HepG2 (cell line): Measurements from ENCODE around the gene CLEC3B. TPM values are rescaled to one million over a fixed set of nuclear protein-coding genes. Genes with fewer than 3 reads are reported as not detected.
A peak's percentile ranks its signal among the peaks of the same experiment; 100 is the strongest.

ENCODE experiments used
- ATAC-seq: fragments of 200-7000 bp; cut with Tn5 transposase; 3 replicates; pipeline ENCODE4 v1.9.1; 2020; ENCODE audit warnings: mild to moderate bottlenecking, moderate library complexity
- BruUV-seq: library from RNA; stranded (reverse); fragments of 400-500 nt; replicated peaks from 2 replicates; lab custom pipeline; 2021; lab: Mats Ljungman, UMichigan
- CTCF ChIA-PET: fragments of 300-600 bp; formaldehyde crosslinking; extraction: SDS; loops from one replicate; lab custom pipeline; 2021; ENCODE audit warnings: low total read pairs, inconsistent platforms, low intra/inter-chr PET ratio; lab: Yijun Ruan, JAX
- POLR2A ChIA-PET: fragments of 350-600 bp; sonication (Branson Sonifier 250); formaldehyde crosslinking; loops from one replicate; lab custom pipeline; 2020; ENCODE audit warnings: antibody characterized with exemption, inconsistent platforms; lab: Yijun Ruan, JAX
- DNase-seq: peaks from one replicate; pipeline ENCODE4 v3.0.0-alpha.2; 2015; ENCODE audit warnings: low spot score
- FAIRE-seq: peaks from 3 replicates; lab custom pipeline; 2011; peaks lifted over from hg19 to GRCh38; lab: Jason Lieb, UNC
- H2AFZ ChIP-seq: one replicate; pipeline ENCODE4 v1.6.1; 2011; ENCODE audit warnings: low read length, inconsistent platforms
- H3K27ac ChIP-seq: fragments of 300-600 bp; 3 replicates; pipeline ENCODE4 v1.8.0; 2011; ENCODE audit warnings: mixed run types, mild to moderate bottlenecking, mixed read lengths, low read length, inconsistent platforms; ENCODE audit not compliant: insufficient read depth; ENCODE audit errors: extremely low read length
- H3K27me3 ChIP-seq, 2 experiments: fragments of 200-600 bp in 1 of 2; 2 replicates in 1 of 2; 3 replicates in 1 of 2; pipeline versions ENCODE4 v1.6.0 to v1.8.0; 2011; ENCODE audit warnings: low read length in 2 of 2, mild to moderate bottlenecking in 2 of 2, moderate library complexity in 2 of 2, inconsistent platforms in 1 of 2; ENCODE audit not compliant: insufficient read depth in 2 of 2, control insufficient read depth in 1 of 2
- H3K36me3 ChIP-seq, 2 experiments: fragments of 200-600 bp in 1 of 2; replicated peaks in 1 of 2; 2 replicates in 1 of 2; 3 replicates in 1 of 2; pipeline versions ENCODE4 v1.5.1 to v1.8.0; 2011; ENCODE audit warnings: low read length in 2 of 2, inconsistent platforms in 1 of 2; ENCODE audit not compliant: insufficient read depth in 2 of 2, control insufficient read depth in 1 of 2
- H3K4me1 ChIP-seq: 2 replicates; pipeline ENCODE4 v1.5.1; 2012; ENCODE audit warnings: low read length, inconsistent platforms; ENCODE audit not compliant: insufficient read depth
- H3K4me2 ChIP-seq: 2 replicates; pipeline ENCODE4 v1.6.0; 2011; ENCODE audit warnings: low read depth, low read length, inconsistent platforms
- H3K4me3 ChIP-seq, 3 experiments: fragments of 200-600 bp in 1 of 3; sonication (generic), shearing (Covaris generic) in 1 of 3; replicated peaks in 1 of 3; 2 replicates each; pipeline ENCODE4 v1.5.1; 2011 to 2016; ENCODE audit warnings: low read length in 3 of 3, inconsistent platforms in 2 of 3, low read depth in 2 of 3, mild to moderate bottlenecking in 2 of 3, control low read depth in 1 of 3, mixed read lengths in 1 of 3; ENCODE audit not compliant: insufficient read depth in 1 of 3
- H3K79me2 ChIP-seq: one replicate; pipeline ENCODE4 v1.6.1; 2011; ENCODE audit warnings: low read length, inconsistent platforms; ENCODE audit not compliant: insufficient read depth
- H3K9ac ChIP-seq: 2 replicates; pipeline ENCODE4 v1.6.0; 2011; ENCODE audit warnings: mild to moderate bottlenecking, low read depth, low read length, inconsistent platforms; ENCODE audit not compliant: insufficient read depth
- H3K9me3 ChIP-seq: 2 replicates; pipeline ENCODE4 v1.5.1; 2012; ENCODE audit warnings: mild to moderate bottlenecking, low read length
- H4K20me1 ChIP-seq: 2 replicates; pipeline ENCODE4 v1.6.0; 2011; ENCODE audit warnings: inconsistent platforms, mild to moderate bottlenecking, low read length, moderate library complexity; ENCODE audit not compliant: insufficient read depth
- ATF1 ChIP-seq: IDR thresholded peaks from 2 replicates; pipeline ENCODE4 v1.6.1; 2016; ENCODE audit warnings: mild to moderate bottlenecking, control low read depth
- ETV5 ChIP-seq: IDR thresholded peaks from 2 replicates; pipeline ENCODE4 v1.6.1; 2018; ENCODE audit warnings: missing biosample characterization, missing genetic modification reagents, inconsistent platforms, borderline replicate concordance
- HDAC1 ChIP-seq: sonication (generic); formaldehyde crosslinking; IDR thresholded peaks from 2 replicates; pipeline ENCODE4 v1.5.1; 2020; ENCODE audit warnings: mild to moderate bottlenecking, missing genetic modification reagents
- HHEX ChIP-seq: IDR thresholded peaks from 2 replicates; pipeline ENCODE4 v1.6.1; 2016; ENCODE audit warnings: control low read depth
- HMGXB3 ChIP-seq: sonication (generic); formaldehyde crosslinking; IDR thresholded peaks from 2 replicates; pipeline ENCODE4 v1.4.0; 2020; ENCODE audit warnings: missing genetic modification reagents, borderline replicate concordance
- HNF4A ChIP-seq: sonication (generic); formaldehyde crosslinking; IDR thresholded peaks from 2 replicates; pipeline ENCODE4 v1.4.0; 2020; ENCODE audit warnings: missing genetic modification reagents
- HNF4G ChIP-seq, 2 experiments: sonication (generic) in 1 of 2; formaldehyde crosslinking in 1 of 2; IDR thresholded peaks; 2 replicates each; pipeline versions ENCODE4 v1.4.0 to v1.6.1; 2011 to 2020; ENCODE audit warnings: borderline replicate concordance in 2 of 2, low read depth in 2 of 2, mild to moderate bottlenecking in 2 of 2, low read length in 1 of 2, missing genetic modification reagents in 1 of 2, moderate library complexity in 1 of 2
- JDP2 ChIP-seq: sonication (generic); formaldehyde crosslinking; IDR thresholded peaks from 2 replicates; pipeline ENCODE4 v1.8.1; 2022; ENCODE audit warnings: missing genetic modification reagents, borderline replicate concordance
- MAFG ChIP-seq: sonication (generic); formaldehyde crosslinking; IDR thresholded peaks from 2 replicates; pipeline ENCODE4 v1.5.1; 2020; ENCODE audit warnings: mild to moderate bottlenecking, missing genetic modification reagents
- MED1 ChIP-seq: sonication (generic); formaldehyde crosslinking; IDR thresholded peaks from 2 replicates; pipeline ENCODE4 v1.4.0; 2020; ENCODE audit warnings: missing genetic modification reagents
- SMC3 ChIP-seq: IDR thresholded peaks from 2 replicates; pipeline ENCODE4 v1.6.1; 2011; ENCODE audit warnings: low read length, improper control_type of control experiment
- TFAP4 ChIP-seq: sonication (generic); IDR thresholded peaks from 2 replicates; pipeline ENCODE4 v1.6.1; 2016; ENCODE audit warnings: low read depth, borderline replicate concordance
- TIGD3 ChIP-seq: sonication (generic); formaldehyde crosslinking; IDR thresholded peaks from 2 replicates; pipeline ENCODE4 v1.5.1; 2020; ENCODE audit warnings: mild to moderate bottlenecking, missing genetic modification reagents, borderline replicate concordance
- ZFP41 ChIP-seq: sonication (generic); formaldehyde crosslinking; IDR thresholded peaks from 2 replicates; pipeline ENCODE4 v1.4.0; 2020; ENCODE audit warnings: mild to moderate bottlenecking, missing genetic modification reagents, borderline replicate concordance
- ZNF570 ChIP-seq: sonication (generic); formaldehyde crosslinking; IDR thresholded peaks from 2 replicates; pipeline ENCODE4 v1.4.0; 2020; ENCODE audit warnings: mild to moderate bottlenecking, missing genetic modification reagents, borderline replicate concordance
- WGBS: methylation state at CpG from one replicate; pipeline ENCODE4 v1.1.6; 2017; ENCODE audit warnings: low lambda C conversion rate; 5-methylcytosine and 5-hydroxymethylcytosine counted together
- in situ Hi-C: cut with HindIII; loops from 2 replicates; pipeline ENCODE4 v1.10.0; 2017; ENCODE audit warnings: low pct_unique_long_range_greater_than_20kb; ENCODE audit not compliant: extremely low pct_ligation_motif_present
- intact Hi-C: fragments of 100-400 bp; cut with micrococcal nuclease; formaldehyde crosslinking; loops from one replicate; pipeline ENCODE4 v1.10.0; 2022; ENCODE audit not compliant: unreplicated experiment
- polyA plus RNA-seq, 8 experiments: library from polyadenylated mRNA; depleted of rRNA in 3 of 8; stranded (reverse) in 7 of 8; unstranded in 1 of 8; fragments of >200 nt; fragmentation: Illumina TruSeq in 4 of 8; extraction: Trizol in 4 of 8; gene quantifications; 2 replicates each; pipeline versions ENCODE4 v1.2.1 to v1.2.3, GENCODE V29; 2011 to 2016; ENCODE audit warnings: low read depth in 4 of 8, missing spikeins in 1 of 8, mixed read lengths in 1 of 8; ENCODE audit not compliant: insufficient read depth in 1 of 8
- total RNA-seq, 5 experiments: library from RNA; depleted of rRNA; stranded (reverse); fragments of >200 nt; fragmentation: Illumina TruSeq; extraction: Trizol; gene quantifications; 2 replicates each; pipeline ENCODE4 v1.2.3, GENCODE V29; 2016; ENCODE audit warnings: low read depth in 1 of 5

The CLEC3B gene
- total and polyA plus RNA-seq, 2 of the 13 experiments (the other 11 are each of a cell fraction or from before 2014, with no cell fraction given), result 0.07 TPM; not detected in 1

GRCh38 chr3:45055411-45056143, 29.5 kb downstream of the CLEC3B start:
- Histone ChIP-seq H2AFZ (no peak overlapping the region), H3K4me3 (no peak overlapping the region), H3K4me1 (peaks cover 9% of the 10 kb centered on the region; the same call in 1 of the 2 replicates), H3K9ac (no peak overlapping the region), H3K27me3 (peaks cover 1 to 13% of the 10 kb centered on the region in 2 experiments; a peak in 2 of 5 replicates), H3K4me2 (peak overlapping the region; percentile 40), H3K36me3 (no peaks in the 10 kb centered on the region), H3K27ac (no peak overlapping the region), H4K20me1 (no peaks in the 10 kb centered on the region), H3K9me3 (no peaks in the 10 kb centered on the region), H3K79me2 (no peaks in the 10 kb centered on the region)
- ChIA-PET CTCF (interaction anchor here (1.6 kb wide), 1 partner anchor 18 kb away, joined by 6 read pairs; no protein-coding TSS in a partner anchor), POLR2A (no interaction called here)
- BruUV-seq, result no TSS peak
- 14% methylated on average over 7 of the region's 7 CpGs for WGBS
- intact Hi-C loops, result loop anchor here (2.0 kb wide), 1 partner anchor 15 kb away; no protein-coding TSS in a partner anchor
- FAIRE-seq, result peak; percentile 81
- ATAC-seq, result peak; percentile 86
- DNase-seq, result peak; percentile 65
- in situ Hi-C loops, result no loop called here
- TF ChIP-seq TFAP4 (no peak), MED1 (CRISPR knock-in tag) (no peak), ATF1 (CRISPR knock-in tag) (no peak), SMC3 (peak; percentile 15; the same call in 1 of the 2 replicates), HMGXB3 (CRISPR knock-in tag) (no peak), MAFG (no peak), JDP2 (CRISPR knock-in tag) (no peak), TIGD3 (CRISPR knock-in tag) (no peak), ZNF570 (CRISPR knock-in tag) (no peak), HNF4G (IDR thresholded peaks at IDR 0.05; ENCODE audit: borderline replicate concordance, low read depth, low read length) (peak; percentile 72), HNF4G (CRISPR knock-in tag; IDR thresholded peaks at IDR 0.05; ENCODE audit: borderline replicate concordance, low read depth) (no peak), ETV5 (CRISPR knock-in tag) (no peak), HDAC1 (CRISPR knock-in tag) (no peak), ZFP41 (CRISPR knock-in tag) (no peak), HHEX (CRISPR knock-in tag) (no peak), HNF4A (peak; percentile 58)
